GM12872 (cell line): ENCODE data around the gene POU4F1.

ENCODE experiments used
- TF ChIP-seq, protein P1 (sequence below): IDR thresholded peaks from 3 replicates; pipeline ENCODE4 v1.5.1; 2011; ENCODE audit warnings: low read depth, mild to moderate bottlenecking, low read length, moderate library complexity; ENCODE audit not compliant: insufficient read depth

POU4F1 gene

DNA sequence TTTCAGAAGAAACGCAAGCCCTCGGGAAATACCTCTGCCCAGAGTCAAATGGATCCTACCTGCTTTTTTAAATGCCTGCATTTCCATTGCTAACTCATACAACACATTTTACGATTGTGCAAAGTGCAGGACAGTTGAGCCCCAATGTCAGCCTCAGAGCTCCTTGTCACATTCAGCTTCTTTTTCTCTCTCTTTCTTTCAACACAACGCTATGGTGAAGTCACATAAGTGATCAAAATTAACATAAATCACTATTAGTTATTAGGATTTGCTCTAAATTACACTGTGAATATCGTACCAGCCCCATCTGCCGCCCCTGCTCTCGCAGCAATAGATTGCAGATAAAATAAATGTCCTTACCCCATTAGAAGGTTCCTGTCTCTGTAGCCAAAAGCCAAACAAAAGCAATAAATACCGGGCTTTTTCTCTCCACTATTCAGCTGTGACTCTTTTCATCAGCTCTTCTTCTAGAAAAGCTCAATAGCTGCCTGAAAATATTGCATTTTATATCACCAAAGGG, 8.8 kb downstream of the POU4F1 start:
- TF ChIP-seq, protein P1, sequence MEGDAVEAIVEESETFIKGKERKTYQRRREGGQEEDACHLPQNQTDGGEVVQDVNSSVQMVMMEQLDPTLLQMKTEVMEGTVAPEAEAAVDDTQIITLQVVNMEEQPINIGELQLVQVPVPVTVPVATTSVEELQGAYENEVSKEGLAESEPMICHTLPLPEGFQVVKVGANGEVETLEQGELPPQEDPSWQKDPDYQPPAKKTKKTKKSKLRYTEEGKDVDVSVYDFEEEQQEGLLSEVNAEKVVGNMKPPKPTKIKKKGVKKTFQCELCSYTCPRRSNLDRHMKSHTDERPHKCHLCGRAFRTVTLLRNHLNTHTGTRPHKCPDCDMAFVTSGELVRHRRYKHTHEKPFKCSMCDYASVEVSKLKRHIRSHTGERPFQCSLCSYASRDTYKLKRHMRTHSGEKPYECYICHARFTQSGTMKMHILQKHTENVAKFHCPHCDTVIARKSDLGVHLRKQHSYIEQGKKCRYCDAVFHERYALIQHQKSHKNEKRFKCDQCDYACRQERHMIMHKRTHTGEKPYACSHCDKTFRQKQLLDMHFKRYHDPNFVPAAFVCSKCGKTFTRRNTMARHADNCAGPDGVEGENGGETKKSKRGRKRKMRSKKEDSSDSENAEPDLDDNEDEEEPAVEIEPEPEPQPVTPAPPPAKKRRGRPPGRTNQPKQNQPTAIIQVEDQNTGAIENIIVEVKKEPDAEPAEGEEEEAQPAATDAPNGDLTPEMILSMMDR: no peak

DNA sequence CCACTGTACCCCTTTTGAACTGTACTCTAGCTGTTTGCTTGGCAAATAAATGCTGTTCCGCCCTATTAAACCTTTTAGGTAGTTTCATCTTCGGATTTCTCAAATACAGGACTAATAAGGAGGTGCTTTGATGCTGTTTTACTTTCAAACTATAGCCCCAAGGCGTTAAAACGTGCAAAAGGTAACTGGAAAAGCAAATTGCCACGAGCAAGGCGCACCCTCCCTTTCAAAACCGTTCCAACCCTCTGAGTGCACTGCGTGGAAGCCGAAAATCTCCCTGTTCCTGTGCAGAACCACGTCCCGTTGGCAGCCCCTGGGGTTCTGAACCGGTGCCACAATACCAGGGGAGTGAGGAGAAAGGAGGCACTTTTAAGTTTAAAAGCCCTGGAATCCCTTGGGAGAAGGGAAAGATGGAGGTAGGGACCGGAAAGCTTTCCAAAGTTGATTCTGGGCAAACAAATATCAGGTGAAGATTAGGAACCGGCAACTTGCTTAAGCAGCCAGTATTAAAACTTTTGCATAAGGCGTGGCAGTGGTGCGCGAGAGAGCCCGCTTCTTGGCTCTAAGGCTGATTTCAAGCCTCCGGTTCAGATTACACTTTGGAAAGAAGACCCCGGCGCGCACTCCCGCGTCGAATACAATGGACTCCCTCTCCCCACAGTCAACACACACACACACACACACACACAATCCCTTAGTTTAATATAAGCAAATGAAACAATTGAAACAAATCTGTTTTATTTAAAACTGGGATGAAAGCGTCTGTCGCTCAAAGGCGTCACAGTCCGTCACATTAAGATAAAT, 9.5 kb downstream of the POU4F1 start:
- TF ChIP-seq, protein P1: no peak

DNA sequence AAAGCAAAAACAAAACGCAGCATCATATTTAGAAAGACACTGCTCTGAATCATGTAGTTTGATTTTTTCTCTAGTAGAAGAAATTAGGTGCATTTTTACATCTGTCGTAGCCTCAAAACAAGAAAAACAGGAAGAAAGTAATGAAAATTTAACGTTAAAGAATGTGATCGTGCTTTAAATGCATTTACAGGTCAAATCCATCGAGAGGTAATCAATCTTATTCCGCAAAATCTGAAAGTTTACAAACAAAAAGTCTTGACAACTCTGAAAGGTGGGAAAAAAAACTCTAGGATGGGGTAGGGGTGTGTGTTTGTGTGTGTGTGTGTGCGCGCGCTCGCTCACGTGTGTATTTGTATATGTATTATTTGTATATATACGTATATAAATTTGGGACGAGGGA, 10.2 kb downstream of the POU4F1 start:
- TF ChIP-seq, protein P1: no peak

DNA sequence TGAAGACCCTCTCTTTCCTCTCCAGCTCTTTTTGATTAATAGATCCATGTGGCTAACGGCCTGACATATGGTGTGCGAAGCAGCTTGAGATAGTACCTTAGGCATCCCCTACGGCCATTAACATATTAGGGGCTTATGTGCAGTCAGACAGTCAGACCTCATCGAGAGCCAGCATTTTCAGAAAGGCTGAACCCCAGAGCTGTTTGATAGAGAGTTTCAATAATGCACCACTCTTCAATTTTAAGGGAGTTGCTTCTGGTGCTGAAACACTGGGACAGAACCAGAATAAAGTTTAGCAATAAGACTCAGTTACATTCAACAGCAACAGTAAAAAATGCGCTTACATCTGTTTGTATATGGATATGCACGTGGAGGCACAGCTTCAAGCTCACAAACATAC, 10.8 kb downstream of the POU4F1 start:
- TF ChIP-seq, protein P1: no peak

DNA sequence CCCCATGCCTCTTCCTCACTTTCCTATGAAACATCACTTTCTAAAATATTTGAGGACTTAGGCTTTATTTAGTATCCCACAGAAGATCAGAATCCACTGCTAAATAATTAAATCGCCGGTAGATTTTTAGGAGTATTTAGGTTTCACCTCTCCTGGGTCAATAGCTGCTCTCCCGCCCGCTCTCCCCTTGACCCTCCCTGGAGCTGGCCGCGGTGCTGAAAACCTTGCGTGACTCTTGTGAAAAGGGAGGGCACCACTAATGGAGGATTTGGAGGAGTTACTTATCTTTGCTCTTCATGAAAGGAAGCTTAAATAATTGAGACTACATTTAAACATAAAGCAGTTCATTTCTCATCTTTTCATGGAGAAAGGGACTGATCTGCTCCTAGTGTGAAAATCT, 14.1 kb downstream of the POU4F1 start:
- TF ChIP-seq, protein P1: no peak

DNA sequence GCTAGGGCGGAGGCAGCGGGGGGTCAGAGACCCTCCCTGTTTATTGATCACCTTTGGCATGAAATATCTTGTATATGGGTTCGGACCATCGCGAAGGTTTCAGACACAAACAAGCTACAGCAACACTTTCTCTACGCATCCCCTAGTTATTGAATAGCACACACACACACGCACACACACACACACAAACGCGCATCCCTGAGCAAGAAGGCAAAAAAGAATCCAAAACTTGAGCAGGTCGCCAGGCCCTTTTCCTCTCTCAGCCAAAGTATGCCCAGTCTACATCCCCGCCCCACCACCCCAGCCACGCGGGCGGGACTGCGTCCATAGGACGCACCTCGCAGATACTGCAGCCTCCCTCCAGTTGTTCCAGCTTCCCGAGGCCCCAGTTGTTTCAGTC, 16.0 kb downstream of the POU4F1 start:
- TF ChIP-seq, protein P1: no peak

DNA sequence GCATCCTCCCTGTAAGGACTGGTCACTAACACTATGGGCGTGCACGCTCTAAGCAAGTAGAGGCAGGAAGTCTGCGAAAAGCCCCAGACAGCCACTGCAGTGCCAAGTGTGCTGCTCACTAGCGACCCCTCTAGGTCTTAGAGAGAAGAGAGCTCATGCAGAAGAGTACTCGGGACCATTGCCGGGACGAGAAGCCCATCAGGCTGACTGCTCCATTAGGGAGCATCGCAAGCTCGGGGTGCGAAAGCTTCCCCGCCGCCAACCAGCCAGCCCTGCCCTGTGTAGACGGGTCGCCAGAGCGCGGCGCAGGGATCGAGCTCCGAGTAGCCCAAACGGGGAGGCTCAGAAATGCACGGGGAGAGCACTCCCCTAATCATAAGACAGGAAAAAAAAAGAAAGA, 16.6 kb downstream of the POU4F1 start:
- TF ChIP-seq, protein P1: peak; percentile 57; the same call in 2 of the 3 replicates
